ENCODE data around the gene CALML6.

Gene CALML6

DNA sequence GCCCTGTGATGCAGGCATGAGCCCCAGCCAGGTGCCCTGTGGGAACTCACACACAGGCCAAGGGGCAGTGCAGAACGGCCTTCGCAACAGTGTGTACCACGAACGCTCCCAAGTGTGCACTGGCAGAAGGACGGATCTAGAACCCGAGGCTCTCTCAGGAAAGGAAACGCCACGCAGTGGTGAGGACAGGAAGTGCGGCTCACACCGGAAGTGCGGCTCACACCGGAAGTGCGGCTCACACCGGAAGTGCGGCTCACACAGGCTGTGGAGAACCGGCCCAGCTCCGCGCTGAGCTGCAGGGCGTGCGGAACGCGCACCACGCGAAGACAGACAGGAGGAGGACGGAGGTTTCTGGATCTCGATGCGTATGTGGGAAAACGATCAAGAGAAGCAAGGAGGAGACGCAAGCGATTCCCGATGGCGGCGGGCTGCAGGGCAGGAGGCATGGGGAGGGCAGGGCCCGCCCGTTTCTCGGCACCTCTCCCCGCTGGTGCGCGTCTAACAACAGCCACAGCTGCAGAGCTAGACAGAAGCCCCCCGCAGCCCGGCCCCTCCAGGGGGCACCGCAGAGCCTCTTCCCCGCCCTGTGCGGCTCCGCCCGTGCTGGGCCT lies 39.9 kb downstream of the CALML6 start:
- Mint-ChIP-seq H3K9me3 (peaks cover 15% of the 10 kb centered on the region), H3K4me3 (no peak overlapping the region), H3K27ac (no peak overlapping the region), H3K36me3 (no peaks in the 10 kb centered on the region), H3K27me3 (peaks cover 93% of the 10 kb centered on the region), H3K4me1 (no peaks in the 10 kb centered on the region)
- no peak for ATAC-seq

DNA sequence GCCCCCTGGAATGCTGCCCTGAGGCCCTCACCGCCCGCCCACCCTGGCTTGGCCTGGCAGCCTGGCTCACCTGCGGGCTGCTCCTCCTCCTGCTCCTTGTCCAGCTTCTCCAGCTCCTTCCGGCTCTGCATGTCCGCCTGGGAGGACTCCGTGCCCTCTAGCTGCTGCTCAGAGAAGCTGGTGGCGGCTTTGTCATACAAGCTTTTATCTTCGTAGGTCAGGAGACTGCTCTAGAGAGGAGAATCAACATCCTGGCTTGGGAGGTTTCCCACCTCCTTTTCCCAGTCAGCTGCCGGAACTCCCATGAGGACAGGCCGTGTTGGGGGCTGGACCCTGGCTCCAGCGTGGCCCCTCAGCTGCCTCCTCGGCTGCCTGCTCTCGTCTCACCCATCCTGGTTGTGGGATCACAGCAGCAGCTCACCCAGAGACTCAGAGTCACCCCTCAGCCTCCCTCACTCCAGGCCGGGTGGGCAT lies 40.6 kb downstream of the CALML6 start:
- ATAC-seq, result peak; percentile 12
- H3K4me1 Mint-ChIP-seq, result no peaks in the 10 kb centered on the region
- no peak overlapping the region for H3K4me3 Mint-ChIP-seq
- H3K9me3 Mint-ChIP-seq, result peaks cover 13% of the 10 kb centered on the region
- no peaks in the 10 kb centered on the region for H3K36me3 Mint-ChIP-seq
- H3K27ac Mint-ChIP-seq, result peak overlapping the region; percentile 30
- H3K27me3 Mint-ChIP-seq, result peaks cover 93% of the 10 kb centered on the region

DNA sequence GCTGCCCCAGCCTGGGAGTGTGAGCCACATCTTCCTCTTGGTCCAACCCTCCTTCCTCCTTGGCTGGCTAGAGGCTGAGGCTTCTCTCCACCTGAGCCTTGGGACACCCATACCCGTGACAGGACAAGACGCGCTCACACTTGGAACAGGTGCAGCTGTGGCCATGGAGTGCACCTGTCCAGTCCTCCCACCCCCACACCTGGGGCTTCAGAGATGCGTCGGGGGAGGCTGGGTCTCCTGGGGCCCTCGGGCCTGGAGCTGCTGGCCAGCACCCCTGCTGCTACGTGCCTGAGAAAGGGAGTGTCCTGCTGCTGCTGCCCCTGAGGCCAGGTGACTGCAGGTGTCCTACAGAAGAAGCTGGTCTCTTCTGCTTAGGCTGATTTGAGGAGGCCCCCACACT lies 41.0 kb downstream of the CALML6 start:
- H3K27ac Mint-ChIP-seq, result peak overlapping the region; percentile 30
- H3K4me3 Mint-ChIP-seq, result no peak overlapping the region
- no peaks in the 10 kb centered on the region for H3K4me1 Mint-ChIP-seq
- peaks cover 96% of the 10 kb centered on the region for H3K27me3 Mint-ChIP-seq
- no peak for ATAC-seq
- H3K36me3 Mint-ChIP-seq, result no peaks in the 10 kb centered on the region
- peaks cover 9% of the 10 kb centered on the region for H3K9me3 Mint-ChIP-seq

DNA sequence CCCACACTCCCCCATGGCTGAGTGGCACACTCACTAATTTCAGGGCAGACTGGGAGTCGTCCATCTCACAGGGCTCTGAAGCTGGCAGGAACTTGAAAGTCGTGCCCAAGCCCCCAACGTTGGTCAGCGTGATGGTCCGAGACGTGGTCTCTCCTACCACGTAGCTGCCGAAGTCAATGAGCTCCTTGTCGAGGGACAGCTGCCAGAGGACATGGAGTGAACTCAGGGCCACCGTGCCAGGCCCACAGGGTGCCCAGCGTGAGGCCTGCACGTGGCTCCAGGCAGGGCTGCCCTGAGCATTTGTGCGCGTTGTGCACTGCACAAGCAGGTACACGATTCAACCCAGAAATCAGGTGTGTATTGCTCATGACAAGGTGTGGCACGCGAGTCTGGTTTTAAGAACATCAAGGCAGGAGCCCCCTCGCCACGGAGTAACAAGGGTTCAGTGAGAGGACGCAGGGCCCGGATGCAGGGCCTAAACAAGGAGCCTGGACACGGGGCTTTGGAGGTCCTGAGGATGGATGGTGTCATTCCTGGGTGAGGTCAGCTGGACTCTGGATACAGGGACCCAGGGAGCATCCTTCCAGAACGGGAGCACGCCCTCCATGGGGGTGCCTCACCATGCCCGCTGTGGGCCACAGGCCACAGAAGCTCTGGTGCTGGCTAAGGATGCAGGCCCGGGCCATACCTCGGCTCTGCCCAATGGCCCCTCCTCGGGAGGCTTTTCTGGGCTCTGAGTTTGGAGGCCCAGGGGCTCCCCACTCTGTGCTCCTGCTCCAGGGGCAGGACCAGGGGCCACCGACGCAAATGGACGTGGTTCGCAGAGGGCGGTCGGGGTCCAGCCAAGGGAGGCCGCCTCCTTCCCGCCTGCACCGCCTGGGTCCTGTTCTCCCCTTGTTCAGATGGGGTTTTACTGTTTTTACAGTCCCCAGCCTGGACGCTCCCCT lies 41.8 kb downstream of the CALML6 start:
- H3K36me3 Mint-ChIP-seq, result no peaks in the 10 kb centered on the region
- ATAC-seq, result no peak
- no peak overlapping the region for H3K27ac Mint-ChIP-seq
- H3K9me3 Mint-ChIP-seq, result peaks cover 4% of the 10 kb centered on the region
- no peaks in the 10 kb centered on the region for H3K4me1 Mint-ChIP-seq
- no peak overlapping the region for H3K4me3 Mint-ChIP-seq
- H3K27me3 Mint-ChIP-seq, result peaks cover 96% of the 10 kb centered on the region

- Mint-ChIP-seq H3K4me1 (no peaks in the 10 kb centered on the region), H3K27me3 (peaks cover 96% of the 10 kb centered on the region), H3K36me3 (no peaks in the 10 kb centered on the region), H3K4me3 (no peak overlapping the region), H3K9me3 (peaks cover 4% of the 10 kb centered on the region), H3K27ac (no peak overlapping the region)
- no peak for ATAC-seq
These were observed 42.5 kb downstream of the CALML6 start for GRCh38 chr1:1957533-1957961.

DNA sequence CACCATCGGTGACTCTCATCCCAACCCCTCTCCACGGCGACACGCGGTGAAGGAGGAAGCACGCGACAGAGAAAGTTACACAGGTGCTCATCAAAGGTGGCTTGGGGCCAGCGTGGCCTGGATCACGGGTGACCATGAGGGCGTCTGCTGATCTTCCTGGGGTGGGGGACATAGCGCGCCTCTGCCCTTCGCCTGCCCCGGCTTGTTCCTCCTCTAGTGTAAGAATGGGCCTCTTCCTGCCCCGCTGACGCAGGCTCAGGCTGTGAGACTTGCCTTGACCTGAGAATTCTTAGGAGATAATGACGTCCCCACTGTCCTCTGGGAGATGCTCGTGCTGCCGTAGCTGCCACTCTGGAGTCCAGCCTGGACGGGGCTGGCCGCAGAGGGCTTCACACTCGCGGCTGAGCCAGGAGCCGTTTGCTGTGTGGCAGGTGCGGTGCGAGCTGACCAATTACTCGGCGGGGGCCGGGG lies 43.0 kb downstream of the CALML6 start:
- no peaks in the 10 kb centered on the region for H3K36me3 Mint-ChIP-seq
- H3K27me3 Mint-ChIP-seq, result peaks cover 96% of the 10 kb centered on the region
- no peak overlapping the region for H3K27ac Mint-ChIP-seq
- peaks cover 4% of the 10 kb centered on the region for H3K9me3 Mint-ChIP-seq
- no peak overlapping the region for H3K4me3 Mint-ChIP-seq
- no peaks in the 10 kb centered on the region for H3K4me1 Mint-ChIP-seq
- ATAC-seq, result no peak

- Mint-ChIP-seq H3K4me1 (no peaks in the 10 kb centered on the region), H3K27ac (no peak overlapping the region), H3K27me3 (peaks cover 86% of the 10 kb centered on the region), H3K9me3 (peaks cover 4% of the 10 kb centered on the region), H3K36me3 (no peaks in the 10 kb centered on the region), H3K4me3 (no peak overlapping the region)
- ATAC-seq, result no peak
These were observed 44.4 kb downstream of the CALML6 start for GRCh38 chr1:1959459-1959839.

DNA sequence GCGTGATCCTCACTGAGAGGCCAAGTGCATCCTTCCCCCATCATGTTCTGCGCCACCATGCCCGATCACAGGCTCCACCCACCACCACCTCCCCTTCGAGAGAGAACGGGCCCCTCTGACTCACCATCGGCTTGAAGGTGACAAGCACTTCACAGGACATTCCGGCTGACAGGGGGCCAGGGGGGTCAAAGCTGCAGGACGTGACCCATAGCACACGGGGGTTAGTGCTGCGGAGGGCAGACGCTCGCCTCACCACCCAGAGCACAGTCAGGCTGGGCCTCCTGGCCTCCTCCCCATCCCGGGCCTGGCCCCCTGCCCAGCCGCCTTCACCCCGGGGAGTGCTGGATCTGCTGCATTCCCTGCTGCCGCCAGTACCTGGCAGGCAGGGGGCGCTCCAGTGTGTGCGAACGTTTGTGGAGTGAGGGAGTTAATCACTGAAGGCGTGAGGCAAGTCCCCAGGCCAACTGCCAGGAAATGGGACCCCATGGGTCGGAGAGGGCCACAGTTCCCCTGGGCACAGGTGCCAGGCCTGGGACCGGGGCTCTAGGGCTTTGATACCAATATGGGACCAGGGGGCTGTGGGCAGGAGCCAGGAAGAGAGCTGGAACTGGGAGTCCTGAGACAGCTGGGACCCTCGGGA lies 44.9 kb downstream of the CALML6 start:
- Mint-ChIP-seq H3K27ac (no peak overlapping the region), H3K4me3 (no peak overlapping the region), H3K27me3 (peaks cover 86% of the 10 kb centered on the region), H3K4me1 (no peaks in the 10 kb centered on the region), H3K36me3 (no peaks in the 10 kb centered on the region), H3K9me3 (peaks cover under 1% of the 10 kb centered on the region)
- ATAC-seq, result peak; percentile 50

GRCh38 chr1:1960480-1961196 lies 45.6 kb downstream of the CALML6 start:
- Mint-ChIP-seq H3K27me3 (peaks cover 82% of the 10 kb centered on the region), H3K4me3 (no peak overlapping the region), H3K27ac (no peak overlapping the region)

GRCh38 chr1:1962752-1963151 lies 47.7 kb downstream of the CALML6 start:
- H3K9me3 Mint-ChIP-seq, result no peaks in the 10 kb centered on the region
- H3K4me1 Mint-ChIP-seq, result no peaks in the 10 kb centered on the region
- H3K36me3 Mint-ChIP-seq, result no peaks in the 10 kb centered on the region
- H3K27ac Mint-ChIP-seq, result no peak overlapping the region
- H3K4me3 Mint-ChIP-seq, result no peak overlapping the region
- ATAC-seq, result no peak
- H3K27me3 Mint-ChIP-seq, result peaks cover 66% of the 10 kb centered on the region

More at GRCh38 chr1:1960480-1961196, 45.6 kb downstream of the CALML6 start:
- no peak for ATAC-seq
- Mint-ChIP-seq H3K36me3 (no peaks in the 10 kb centered on the region), H3K9me3 (no peaks in the 10 kb centered on the region), H3K4me1 (no peaks in the 10 kb centered on the region)

DNA sequence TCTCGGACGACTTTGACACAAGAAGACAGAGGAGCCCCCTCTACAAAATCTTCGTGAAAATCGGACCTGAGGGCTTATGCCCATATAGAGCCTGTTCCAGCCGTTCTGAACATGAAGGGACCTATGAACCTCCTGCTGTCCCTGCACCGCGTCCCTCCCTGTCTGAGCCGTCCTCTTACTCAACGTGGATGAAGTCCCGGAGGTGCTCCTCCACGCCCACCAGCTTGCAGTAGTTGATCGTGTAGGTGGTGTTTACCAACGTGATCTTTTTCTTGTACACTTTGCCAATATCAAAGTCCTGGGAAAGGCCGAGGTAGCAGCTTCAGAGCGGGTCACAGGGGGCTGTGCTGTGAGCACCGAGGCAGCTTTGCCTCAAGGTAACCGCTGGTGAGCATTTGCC lies 48.5 kb downstream of the CALML6 start:
- Mint-ChIP-seq H3K27me3 (peaks cover 63% of the 10 kb centered on the region), H3K36me3 (no peaks in the 10 kb centered on the region), H3K27ac (no peak overlapping the region), H3K4me1 (no peaks in the 10 kb centered on the region), H3K4me3 (no peak overlapping the region), H3K9me3 (no peaks in the 10 kb centered on the region)
- ATAC-seq, result no peak

DNA sequence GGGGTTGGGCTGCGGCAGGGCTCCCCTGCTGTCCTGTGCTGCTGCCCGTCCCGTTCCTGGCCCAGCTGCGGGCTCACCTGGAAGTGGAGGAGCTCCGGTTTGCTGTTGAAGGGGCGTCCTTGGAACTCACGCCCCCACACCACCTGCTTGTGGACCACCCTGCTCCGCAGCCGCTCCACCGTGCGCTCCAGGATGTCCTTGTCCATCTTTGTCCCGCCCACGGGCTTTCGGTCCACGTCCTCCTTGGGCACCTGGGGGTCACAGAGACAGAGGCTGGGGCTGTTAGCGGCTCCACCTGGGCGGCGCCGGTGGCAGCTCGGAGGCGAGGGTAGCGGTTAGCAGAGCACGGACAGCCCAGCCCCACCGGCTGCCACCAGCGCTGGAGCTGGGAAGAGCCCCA lies 49.8 kb downstream of the CALML6 start:
- no peak overlapping the region for H3K4me3 Mint-ChIP-seq
- H3K4me1 Mint-ChIP-seq, result no peaks in the 10 kb centered on the region
- no peak overlapping the region for H3K27ac Mint-ChIP-seq
- no peaks in the 10 kb centered on the region for H3K9me3 Mint-ChIP-seq
- H3K36me3 Mint-ChIP-seq, result no peaks in the 10 kb centered on the region
- peaks cover 50% of the 10 kb centered on the region for H3K27me3 Mint-ChIP-seq
- ATAC-seq, result no peak

DNA sequence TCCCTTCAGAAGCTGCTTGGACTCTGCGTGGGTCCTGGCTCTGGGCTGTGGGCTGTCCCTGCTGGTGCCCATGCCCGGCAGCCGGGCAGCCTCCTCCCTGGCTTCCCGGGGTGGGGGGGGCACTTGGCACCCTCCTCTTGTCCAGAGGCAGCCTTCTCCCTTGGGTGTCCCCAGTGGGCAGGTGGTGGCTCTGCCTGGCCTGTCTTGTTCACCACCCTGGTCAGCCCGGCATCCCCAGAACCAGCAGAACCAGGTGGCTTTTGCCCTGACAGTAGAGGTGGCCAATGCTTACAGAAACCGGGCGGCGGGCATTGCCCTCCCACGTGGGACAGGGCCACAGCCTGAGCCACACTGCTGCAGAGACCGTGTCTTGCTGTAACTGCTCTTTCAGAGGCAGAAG lies 50.5 kb downstream of the CALML6 start:
- ATAC-seq, result no peak
- H3K36me3 Mint-ChIP-seq, result no peaks in the 10 kb centered on the region
- H3K27ac Mint-ChIP-seq, result no peak overlapping the region
- H3K4me1 Mint-ChIP-seq, result no peaks in the 10 kb centered on the region
- H3K4me3 Mint-ChIP-seq, result no peak overlapping the region
- H3K9me3 Mint-ChIP-seq, result no peaks in the 10 kb centered on the region
- peaks cover 43% of the 10 kb centered on the region for H3K27me3 Mint-ChIP-seq

DNA sequence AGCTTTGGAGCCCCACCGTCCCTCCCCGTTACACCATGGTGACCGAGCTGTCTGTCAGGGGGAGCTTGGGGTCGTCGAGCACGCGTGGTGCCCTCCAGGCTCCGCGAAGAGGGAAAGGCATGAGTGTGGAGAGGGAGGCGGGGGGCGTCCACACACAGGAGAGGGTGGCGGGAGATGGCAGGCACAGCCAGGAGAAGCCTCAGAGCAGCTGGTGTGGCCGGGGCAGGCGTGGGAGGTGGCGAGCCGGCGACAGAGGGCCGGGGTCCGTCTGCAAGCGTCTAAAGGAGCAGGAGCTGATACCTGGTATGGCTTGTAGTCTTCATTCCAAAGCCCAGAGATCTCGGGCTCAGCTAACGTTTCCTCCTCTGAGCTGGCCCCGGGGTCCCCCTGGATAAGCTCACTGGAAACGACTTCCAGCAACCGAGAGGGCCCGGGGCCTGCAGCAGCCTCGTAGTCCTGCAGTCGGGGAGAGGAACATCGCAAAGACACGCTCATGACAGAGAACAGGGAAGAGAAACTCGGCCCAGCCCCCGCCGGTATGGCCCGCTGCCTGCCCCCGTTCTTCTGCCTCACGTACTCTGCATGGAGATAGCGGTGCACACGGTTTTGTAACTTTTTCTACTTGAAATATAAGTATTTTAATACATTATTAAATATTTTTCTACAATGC lies 51.1 kb downstream of the CALML6 start:
- Mint-ChIP-seq H3K4me3 (no peak overlapping the region), H3K27me3 (peaks cover 36% of the 10 kb centered on the region)

More for the DNA sequence above, 51.1 kb downstream of the CALML6 start:
- no peak for ATAC-seq
- Mint-ChIP-seq H3K4me1 (no peaks in the 10 kb centered on the region), H3K9me3 (no peaks in the 10 kb centered on the region), H3K36me3 (no peaks in the 10 kb centered on the region), H3K27ac (no peak overlapping the region)

Measured in stimulated activated memory B cell treated with anti-CD40 and anti-IgM and Interleukin-4, amounts not matched to agents 10 μg/mL and 1 μg/mL and 100 μg/mL, for 72 hours (primary cell).